AG08395 (cell line): ENCODE data around the gene BOD1L1.

ENCODE experiments used
- DNase-seq: peaks from one replicate; pipeline ENCODE4 v3.0.0; 2012; ENCODE audit warnings: mixed read lengths, low spot score

Gene BOD1L1

GRCh38 chr4:13627606-13628311, at the start of gene BOD1L1:
Gene BOD1L1 (minus strand): TSS chr4:13627725. CDS start chr4:13627587, 138 bp downstream.
- DNase-seq = peak; percentile 94

GRCh38 chr4:13674971-13675370, 47.4 kb upstream of the BOD1L1 start:
- no peak for DNase-seq

- DNase-seq = no peak
Observed at GRCh38 chr4:13673167-13673566, 45.6 kb upstream of the BOD1L1 start.

- no peak for DNase-seq
Observed at GRCh38 chr4:13670456-13671160, 43.1 kb upstream of the BOD1L1 start.

GRCh38 chr4:13665701-13666660, 38.5 kb upstream of the BOD1L1 start:
- DNase-seq = no peak

- DNase-seq = no peak
Observed at GRCh38 chr4:13659341-13660070, 32.0 kb upstream of the BOD1L1 start.

DNA sequence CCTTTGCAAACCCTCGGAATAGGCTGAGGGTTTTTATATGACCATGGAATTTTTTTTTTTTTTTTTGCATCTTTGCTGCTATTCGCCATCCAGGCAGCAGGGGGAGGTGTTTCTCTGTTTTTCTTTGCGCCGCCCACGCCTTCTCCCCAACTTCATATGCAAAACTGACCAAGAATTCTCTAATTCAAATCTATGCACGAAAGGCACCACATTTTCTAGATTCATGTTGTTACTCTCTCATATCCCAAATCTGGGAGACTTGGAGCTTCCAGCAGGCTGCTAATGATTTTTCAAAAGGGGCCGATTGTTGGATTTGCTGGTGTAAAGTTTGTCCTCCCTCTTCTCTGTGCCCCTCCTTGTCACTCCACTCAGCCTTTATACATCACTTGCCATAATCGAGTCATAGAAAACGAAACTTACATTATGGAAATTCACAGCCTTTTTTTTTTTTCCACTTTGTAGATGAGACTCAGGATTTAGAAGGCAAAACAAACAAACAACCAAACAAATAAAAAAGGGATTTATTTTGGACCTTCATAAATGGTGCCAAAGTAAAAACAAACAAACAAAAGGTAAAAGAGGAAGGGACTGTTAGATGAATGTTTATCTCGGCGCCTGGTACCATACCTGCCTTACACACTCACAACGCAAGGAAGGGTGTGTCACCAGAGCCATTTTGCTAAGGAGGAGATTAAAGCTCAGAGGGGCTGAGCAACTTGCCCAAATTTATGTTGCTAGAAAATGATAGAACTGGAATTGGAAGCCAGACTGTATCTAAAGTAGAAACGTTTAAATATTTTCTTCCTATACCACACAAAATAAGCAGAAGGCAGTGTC, 29.3 kb upstream of the BOD1L1 start:
- peak; percentile 65 for DNase-seq

DNA sequence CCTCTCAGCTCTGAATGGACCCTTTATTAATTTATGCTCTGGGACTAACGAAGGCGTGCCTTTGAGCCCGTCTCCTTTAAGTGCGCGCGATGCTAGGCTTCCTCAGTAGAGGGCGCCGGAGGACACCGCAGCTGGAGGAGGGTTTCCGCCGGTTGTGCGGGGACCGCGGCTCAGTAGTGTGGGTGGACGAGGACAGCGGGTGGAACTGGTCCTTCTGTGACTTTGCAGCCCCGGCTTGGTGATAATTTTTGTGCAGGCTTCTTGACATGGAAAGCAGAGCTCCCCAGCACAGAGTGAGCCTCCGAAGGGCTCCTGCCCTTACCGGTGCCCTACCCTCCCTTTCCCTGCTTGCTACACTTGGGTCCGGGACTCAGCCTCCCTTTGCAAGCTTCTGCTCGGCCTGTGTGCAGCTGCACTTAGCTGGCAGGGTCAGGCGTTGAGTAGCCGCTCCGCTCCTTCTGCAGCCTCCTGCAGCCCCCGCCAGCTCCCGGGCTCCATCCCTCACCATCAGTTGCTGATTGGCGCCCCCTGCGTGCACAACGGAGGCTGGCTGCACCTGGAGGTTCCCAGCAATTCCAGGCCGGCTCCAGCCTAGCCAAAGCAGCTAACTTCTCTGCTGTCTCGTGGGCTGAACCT, 26.8 kb upstream of the BOD1L1 start:
- peak; percentile 79 for DNase-seq

GRCh38 chr4:13653766-13654161, 26.2 kb upstream of the BOD1L1 start:
- no peak for DNase-seq

- no peak for DNase-seq
Observed at GRCh38 chr4:13647031-13647430, 19.5 kb upstream of the BOD1L1 start.

DNA sequence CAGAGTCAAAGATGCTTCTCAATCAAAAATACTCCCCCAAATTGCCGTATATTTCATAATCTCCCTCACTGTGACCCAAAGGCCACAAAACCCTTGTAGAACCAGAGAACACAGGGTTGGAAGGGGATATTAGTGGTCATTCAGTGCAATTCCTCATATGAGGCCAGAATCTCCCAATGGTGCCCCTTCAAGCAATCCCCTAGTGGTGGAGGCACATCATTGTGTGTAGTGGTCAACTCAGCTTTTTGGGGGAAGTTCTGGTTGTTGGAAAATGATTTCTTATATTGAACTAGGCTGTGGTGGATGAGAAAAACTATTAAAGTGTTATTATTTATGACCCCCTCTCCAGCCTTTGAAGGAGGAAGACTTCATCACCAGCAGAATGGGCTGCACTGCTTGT, 17.6 kb upstream of the BOD1L1 start:
- no peak for DNase-seq

DNA sequence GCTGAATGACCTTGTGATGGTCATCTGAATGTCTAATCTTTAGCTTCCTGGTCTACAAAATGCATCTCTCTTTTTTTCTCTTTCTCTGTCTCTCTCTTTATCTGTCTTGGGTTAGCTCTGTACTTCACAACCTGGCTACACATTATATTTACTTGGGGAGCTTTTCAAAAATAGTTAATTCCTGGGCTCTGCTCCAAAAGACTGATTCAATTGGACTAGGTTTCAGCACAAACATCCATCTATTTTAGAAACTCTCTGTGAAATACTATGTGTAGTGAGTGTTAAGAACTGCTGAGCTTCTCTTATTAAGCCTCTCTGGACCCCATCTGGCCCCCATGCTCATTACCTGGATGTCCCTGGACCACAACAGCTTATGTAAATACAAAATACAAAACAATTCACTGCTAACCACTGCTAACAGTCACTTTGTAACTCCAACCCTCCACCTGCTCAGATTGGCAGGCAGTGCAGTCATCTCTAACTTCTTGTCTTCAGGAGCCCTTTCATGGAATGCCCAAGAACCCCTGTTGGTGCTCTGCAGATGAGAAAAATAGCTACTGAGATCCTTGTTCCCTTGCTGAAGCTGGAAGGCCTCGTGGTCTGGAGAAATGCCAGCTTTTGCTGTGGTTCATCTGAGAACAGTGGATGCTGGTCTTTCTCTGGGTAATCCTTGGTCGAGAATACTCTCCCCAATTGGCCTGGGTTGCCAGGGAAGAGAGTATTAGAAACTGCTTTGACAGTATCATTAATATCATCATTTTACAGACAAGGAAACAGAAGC, 14.8 kb upstream of the BOD1L1 start:
- DNase-seq = peak; percentile 37

DNA sequence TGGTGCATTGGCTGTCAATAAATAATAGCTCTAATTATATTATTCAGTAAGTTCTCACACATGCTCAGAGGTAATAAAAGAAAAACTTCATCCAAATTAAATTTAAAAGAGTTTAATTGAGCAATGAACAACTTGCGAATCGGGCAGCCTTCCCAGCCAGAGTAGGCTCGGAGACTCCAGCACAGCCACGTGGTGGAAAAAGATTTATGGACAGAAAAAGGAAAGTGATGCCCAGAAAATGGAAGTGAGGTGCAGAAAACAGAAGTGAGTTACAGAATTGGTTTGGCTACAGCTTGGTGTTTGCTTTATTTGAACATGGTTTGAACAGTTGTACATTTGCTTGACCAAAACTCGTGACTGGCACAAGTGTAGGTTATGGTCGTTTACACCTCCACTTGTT, 13.6 kb upstream of the BOD1L1 start:
- no peak for DNase-seq

DNA sequence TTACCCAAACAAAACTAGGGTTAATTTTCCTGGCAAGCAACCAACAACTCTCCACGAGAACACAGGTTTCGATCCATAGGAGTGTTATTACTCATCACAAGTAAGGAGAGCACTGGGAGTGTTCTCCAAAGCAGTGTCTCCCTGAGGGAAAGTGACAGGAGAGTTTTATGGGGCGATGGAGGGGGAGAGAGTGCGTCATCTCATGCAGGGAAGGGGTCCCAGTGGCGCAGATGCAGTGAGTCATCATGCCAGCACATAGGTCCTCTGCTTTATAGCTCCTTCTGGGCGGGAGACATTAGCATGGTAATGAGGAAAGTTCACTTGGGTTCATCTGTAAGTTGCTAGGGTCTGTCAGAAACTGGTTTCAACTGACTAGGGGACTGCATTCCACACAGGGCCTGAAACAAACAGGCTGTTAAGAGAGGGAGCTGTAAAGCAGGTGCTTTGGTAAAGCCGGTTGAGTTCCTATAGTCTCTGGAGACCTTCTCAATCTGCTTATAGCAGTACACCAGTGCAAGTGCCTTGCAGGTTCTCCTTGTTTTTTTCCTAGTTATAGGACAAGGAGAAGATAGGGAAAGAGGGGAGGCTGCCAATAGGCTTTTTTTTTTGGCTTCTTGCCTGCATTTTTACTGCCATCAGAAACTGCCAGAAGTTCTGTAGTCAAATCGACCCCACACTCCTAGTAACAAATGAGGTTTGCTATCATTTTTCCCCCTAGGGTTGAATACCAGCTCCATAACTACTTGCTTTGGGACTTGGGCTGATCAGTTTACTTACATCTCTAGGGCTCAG, 12.8 kb upstream of the BOD1L1 start:
- DNase-seq = peak; percentile 18

DNA sequence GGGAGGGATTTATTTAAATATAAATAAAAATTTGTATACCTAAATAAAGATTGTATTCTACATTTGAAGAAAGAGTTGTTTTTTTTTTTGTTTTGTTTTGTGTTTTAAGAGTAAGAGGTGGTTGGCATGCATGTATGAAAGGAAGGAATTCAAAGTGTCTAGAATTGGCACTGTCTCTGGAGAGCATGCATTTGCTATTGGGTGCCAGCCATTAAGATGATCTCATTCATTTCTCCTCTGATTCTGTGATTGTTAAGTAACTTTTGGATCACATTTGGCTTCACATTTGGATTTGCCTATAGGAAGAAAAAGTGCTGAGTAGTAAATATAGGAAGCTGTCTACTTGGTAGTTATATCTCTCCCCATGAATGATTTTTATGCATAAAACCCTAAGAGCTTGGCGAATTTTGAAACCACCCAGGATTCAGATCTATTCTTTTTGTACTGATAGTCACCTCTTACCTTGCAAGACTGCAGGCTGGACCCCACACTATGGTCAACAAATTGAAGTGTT, 7.8 kb upstream of the BOD1L1 start:
- DNase-seq = peak; percentile 26

DNA sequence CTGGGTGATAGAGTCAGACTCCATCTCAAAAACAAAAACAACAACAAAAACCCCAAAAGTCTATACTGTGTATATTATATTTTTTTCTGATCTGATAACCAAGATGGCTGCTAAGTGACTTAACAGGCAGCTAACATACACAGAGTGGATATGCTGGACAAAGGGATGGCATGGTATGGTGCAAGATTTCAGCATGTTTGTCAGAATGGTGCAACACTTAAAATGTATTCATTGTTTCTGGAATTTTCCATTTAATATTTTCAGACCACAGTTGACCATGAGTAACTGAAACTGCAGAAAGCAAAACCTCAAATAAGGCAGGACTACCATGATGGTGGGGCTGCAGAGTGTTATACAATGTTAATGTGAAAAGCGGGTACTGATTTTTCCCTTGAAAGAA, 6.1 kb upstream of the BOD1L1 start:
- DNase-seq = no peak

DNA sequence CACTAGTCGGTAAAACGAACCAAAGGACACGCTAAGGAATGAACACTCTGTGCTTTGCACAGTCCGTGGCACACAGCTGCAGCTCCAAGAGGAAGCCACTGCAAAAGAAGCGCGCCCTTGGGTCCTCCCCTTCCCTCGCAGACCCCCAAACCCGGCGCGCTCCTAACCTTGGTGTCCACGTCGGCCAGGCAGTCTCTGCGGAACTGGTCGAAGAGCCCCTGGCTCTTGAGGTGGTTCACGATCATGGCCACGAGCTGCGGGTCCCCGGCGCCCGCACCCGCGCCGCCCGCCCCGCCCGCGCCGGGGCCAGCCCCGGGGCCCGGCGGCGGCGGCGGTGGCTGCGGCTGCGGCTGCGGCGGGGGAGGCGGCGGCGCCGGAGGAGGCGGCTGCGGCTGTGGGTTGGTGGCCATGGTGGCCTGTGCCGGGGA, 333 bp downstream of the BOD1L1 start:
- DNase-seq = no peak

- DNase-seq = no peak
Observed at GRCh38 chr4:13626492-13627177, 890 bp downstream of the BOD1L1 start.
